GM12878 (cell line): ENCODE data around the gene LDLRAD4.

Experiments
- CHD4 ChIP-seq: fragments of 200-600 bp; sonication (generic); IDR thresholded peaks from 2 replicates; pipeline ENCODE4 v1.6.1; 2016; ENCODE audit warnings: mild to moderate bottlenecking
- CTCF ChIP-seq, 3 experiments: IDR thresholded peaks in 2 of 3; conservative IDR thresholded peaks in 1 of 3; 2 replicates each; pipeline ENCODE4 v1.5.1; 2011; ENCODE audit warnings: low read depth in 3 of 3, low read length in 3 of 3, mild to moderate bottlenecking in 3 of 3, control low read depth in 2 of 3, moderate library complexity in 2 of 3, inconsistent platforms in 1 of 3, mixed read lengths in 1 of 3; ENCODE audit not compliant: control insufficient read depth in 2 of 3, insufficient read depth in 1 of 3; ENCODE audit errors: extremely low read depth in 1 of 3
- EP300 ChIP-seq, 2 experiments: fragments of 150-350 bp in 1 of 2; IDR thresholded peaks; 2 replicates each; pipeline ENCODE4 v1.6.1; 2011 to 2012; ENCODE audit warnings: low read depth in 2 of 2, low read length in 2 of 2, borderline replicate concordance in 1 of 2, improper control_type of control experiment in 1 of 2, inconsistent platforms in 1 of 2; ENCODE audit not compliant: control insufficient read depth in 1 of 2
- POLR2A ChIP-seq: IDR thresholded peaks from 2 replicates; pipeline ENCODE4 v1.6.1; 2011; ENCODE audit warnings: low read depth, mild to moderate bottlenecking, low read length
- POLR2AphosphoS5 ChIP-seq: IDR thresholded peaks from 2 replicates; pipeline ENCODE4 v1.6.1; 2011; ENCODE audit warnings: mild to moderate bottlenecking, low read length, inconsistent platforms

GRCh38 chr18:13570856-13571495 lies 352.4 kb downstream of the LDLRAD4 start:
- no peak for TF ChIP-seq CHD4
- TF ChIP-seq POLR2AphosphoS5: no peak
- TF ChIP-seq EP300 (IDR thresholded peaks at IDR 0.05; ENCODE audit: borderline replicate concordance in 1 of 2, control insufficient read depth in 1 of 2, low read depth in 2 of 2, low read length in 2 of 2): no peak
- TF ChIP-seq CTCF (IDR thresholded peaks at IDR 0.05 in 2 of 3, conservative IDR thresholded peaks at IDR 0.05 in 1 of 3; ENCODE audit: control insufficient read depth in 2 of 3, extremely low read depth in 1 of 3, insufficient read depth in 1 of 3, low read depth in 3 of 3, low read length in 3 of 3): no peak
- no peak for TF ChIP-seq POLR2A
